Measurements from ENCODE around the gene SLC24A3.

The SLC24A3 gene

GRCh38 chr20:19683188-19683587, 470.7 kb downstream of the SLC24A3 start:
- H3K4me1 ChIP-seq (ENCODE audit: insufficient read depth, low read length) = no peaks in the 10 kb centered on the region
- peaks cover 9% of the 10 kb centered on the region for H3K9me3 ChIP-seq (ENCODE audit: insufficient read depth, low read depth, low read length)
- H3K9ac ChIP-seq (ENCODE audit: low read depth, low read length) = no peak overlapping the region
- H3K36me3 ChIP-seq (ENCODE audit: insufficient read depth, low read depth, low read length) = no peaks in the 10 kb centered on the region
- no peak overlapping the region for H3K4me3 ChIP-seq (ENCODE audit: low read length)
- no peak overlapping the region for H3K27ac ChIP-seq (ENCODE audit: low read length)
- H3K27me3 ChIP-seq (ENCODE audit: insufficient read depth, low read length) = no peaks in the 10 kb centered on the region

DNA sequence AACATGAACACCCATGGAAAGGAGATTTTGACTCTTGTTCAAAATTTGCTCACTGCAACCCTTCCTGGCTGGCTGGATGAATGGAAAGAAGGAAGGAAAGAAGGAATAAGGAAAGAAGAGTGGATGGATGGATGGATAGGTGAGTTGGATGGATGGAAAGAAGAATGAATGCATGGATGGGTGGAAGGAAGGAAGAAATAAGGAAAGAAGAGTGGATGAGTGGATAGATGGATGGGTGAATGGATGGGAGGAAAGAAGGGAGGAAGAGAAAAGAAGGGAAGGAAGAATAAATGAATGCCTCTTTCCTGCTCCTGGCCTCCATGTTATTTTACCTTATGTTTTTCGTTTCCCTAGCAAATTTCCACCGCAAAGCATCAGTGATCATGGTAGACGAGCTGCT, 471.4 kb downstream of the SLC24A3 start:
- Histone ChIP-seq H3K27ac (ENCODE audit: low read length) (no peak overlapping the region), H3K36me3 (ENCODE audit: insufficient read depth, low read depth, low read length) (no peaks in the 10 kb centered on the region), H3K4me3 (ENCODE audit: low read length) (no peak overlapping the region), H3K9me3 (ENCODE audit: insufficient read depth, low read depth, low read length) (peaks cover 9% of the 10 kb centered on the region), H3K9ac (ENCODE audit: low read depth, low read length) (no peak overlapping the region), H3K27me3 (ENCODE audit: insufficient read depth, low read length) (no peaks in the 10 kb centered on the region), H3K4me1 (ENCODE audit: insufficient read depth, low read length) (no peaks in the 10 kb centered on the region)

GRCh38 chr20:19688031-19688806, 475.8 kb downstream of the SLC24A3 start:
- Histone ChIP-seq H3K36me3 (ENCODE audit: insufficient read depth, low read depth, low read length) (no peaks in the 10 kb centered on the region), H3K27me3 (ENCODE audit: insufficient read depth, low read length) (no peaks in the 10 kb centered on the region), H3K4me3 (ENCODE audit: low read length) (no peak overlapping the region), H3K27ac (ENCODE audit: low read length) (no peak overlapping the region), H3K4me1 (ENCODE audit: insufficient read depth, low read length) (no peaks in the 10 kb centered on the region), H3K9ac (ENCODE audit: low read depth, low read length) (no peak overlapping the region), H3K9me3 (ENCODE audit: insufficient read depth, low read depth, low read length) (peaks cover 4% of the 10 kb centered on the region; the same call in 1 of the 2 replicates)

DNA sequence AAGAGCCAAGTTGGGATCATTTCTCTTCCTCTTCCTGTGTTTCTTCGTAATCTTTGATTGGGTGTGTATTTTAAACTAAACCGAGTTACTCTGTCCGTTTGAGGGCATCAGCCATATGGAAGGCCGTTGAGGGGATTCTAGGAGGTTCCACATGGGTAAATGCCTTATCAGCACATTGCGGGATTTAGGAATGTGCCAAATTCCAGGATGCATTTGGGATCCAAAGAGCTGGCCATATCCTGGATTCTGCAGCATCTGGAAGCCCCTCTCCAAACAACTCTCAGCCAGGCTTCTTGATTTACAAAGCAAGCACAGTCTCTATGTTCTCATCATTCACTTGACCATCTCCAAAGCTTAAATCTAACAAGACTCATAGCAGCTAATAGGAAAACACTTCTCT, 478.0 kb downstream of the SLC24A3 start:
- no peaks in the 10 kb centered on the region for H3K4me1 ChIP-seq (ENCODE audit: insufficient read depth, low read length)
- no peak overlapping the region for H3K27ac ChIP-seq (ENCODE audit: low read length)
- H3K9ac ChIP-seq (ENCODE audit: low read depth, low read length) = no peak overlapping the region
- peaks cover 4% of the 10 kb centered on the region; the same call in 1 of the 2 replicates for H3K9me3 ChIP-seq (ENCODE audit: insufficient read depth, low read depth, low read length)
- no peaks in the 10 kb centered on the region for H3K36me3 ChIP-seq (ENCODE audit: insufficient read depth, low read depth, low read length)
- H3K4me3 ChIP-seq (ENCODE audit: low read length) = no peak overlapping the region
- no peaks in the 10 kb centered on the region for H3K27me3 ChIP-seq (ENCODE audit: insufficient read depth, low read length)

GRCh38 chr20:19691125-19691524, 478.7 kb downstream of the SLC24A3 start:
- Histone ChIP-seq H3K4me3 (ENCODE audit: low read length) (no peak overlapping the region), H3K27ac (ENCODE audit: low read length) (no peak overlapping the region), H3K36me3 (ENCODE audit: insufficient read depth, low read depth, low read length) (no peaks in the 10 kb centered on the region), H3K9me3 (ENCODE audit: insufficient read depth, low read depth, low read length) (no peaks in the 10 kb centered on the region), H3K27me3 (ENCODE audit: insufficient read depth, low read length) (no peaks in the 10 kb centered on the region), H3K4me1 (ENCODE audit: insufficient read depth, low read length) (no peaks in the 10 kb centered on the region), H3K9ac (ENCODE audit: low read depth, low read length) (no peak overlapping the region)

DNA sequence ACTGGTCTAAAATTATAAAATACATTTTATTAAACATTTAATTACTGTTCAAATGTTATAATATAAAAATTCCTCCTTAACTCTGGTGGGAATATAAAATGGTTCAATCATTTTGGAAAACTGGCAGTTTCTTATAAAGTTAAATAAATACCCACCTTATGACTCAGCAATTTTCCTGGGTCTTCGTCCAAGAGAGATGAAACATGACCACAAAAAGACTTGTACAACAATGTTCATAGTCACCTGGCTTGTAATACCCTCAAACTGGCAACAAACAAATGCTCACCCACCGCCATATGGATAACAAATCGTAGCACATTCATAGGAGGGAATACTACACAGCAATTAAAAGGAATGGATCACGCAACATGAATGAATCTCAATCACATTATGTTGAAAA, 479.7 kb downstream of the SLC24A3 start:
- H3K27me3 ChIP-seq (ENCODE audit: insufficient read depth, low read length) = no peaks in the 10 kb centered on the region

GRCh38 chr20:19692685-19693119, 480.3 kb downstream of the SLC24A3 start:
- no peak overlapping the region for H3K27ac ChIP-seq (ENCODE audit: low read length)
- H3K9me3 ChIP-seq (ENCODE audit: insufficient read depth, low read depth, low read length) = no peaks in the 10 kb centered on the region
- H3K4me1 ChIP-seq (ENCODE audit: insufficient read depth, low read length) = no peaks in the 10 kb centered on the region
- H3K36me3 ChIP-seq (ENCODE audit: insufficient read depth, low read depth, low read length) = no peaks in the 10 kb centered on the region
- H3K4me3 ChIP-seq (ENCODE audit: low read length) = no peak overlapping the region
- no peaks in the 10 kb centered on the region for H3K27me3 ChIP-seq (ENCODE audit: insufficient read depth, low read length)
- no peak overlapping the region for H3K9ac ChIP-seq (ENCODE audit: low read depth, low read length)

More for the DNA sequence above, 479.7 kb downstream of the SLC24A3 start:
- Histone ChIP-seq H3K9me3 (ENCODE audit: insufficient read depth, low read depth, low read length) (no peaks in the 10 kb centered on the region), H3K9ac (ENCODE audit: low read depth, low read length) (no peak overlapping the region), H3K27ac (ENCODE audit: low read length) (no peak overlapping the region), H3K4me3 (ENCODE audit: low read length) (no peak overlapping the region), H3K4me1 (ENCODE audit: insufficient read depth, low read length) (no peaks in the 10 kb centered on the region), H3K36me3 (ENCODE audit: insufficient read depth, low read depth, low read length) (no peaks in the 10 kb centered on the region)

DNA sequence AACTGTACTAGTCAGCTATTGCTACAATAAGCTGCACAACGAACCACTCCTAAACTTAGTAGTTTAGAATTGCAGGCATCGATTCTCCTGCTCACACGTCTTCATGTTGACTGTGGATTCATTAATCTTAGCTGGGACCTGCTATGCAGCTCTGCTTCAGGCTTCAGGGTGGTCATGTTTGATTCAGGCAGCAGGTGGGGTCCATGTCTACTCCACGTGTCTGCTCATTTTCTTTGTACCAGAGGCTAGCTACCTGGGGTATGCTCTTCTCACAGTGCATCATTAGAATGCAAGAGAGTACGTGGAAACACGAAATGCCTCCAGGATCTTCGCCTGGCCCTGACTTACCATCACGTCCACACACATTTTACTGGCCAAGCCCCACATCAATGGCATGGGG, 481.1 kb downstream of the SLC24A3 start:
- no peak overlapping the region for H3K27ac ChIP-seq (ENCODE audit: low read length)
- no peaks in the 10 kb centered on the region for H3K4me1 ChIP-seq (ENCODE audit: insufficient read depth, low read length)
- H3K27me3 ChIP-seq (ENCODE audit: insufficient read depth, low read length) = no peaks in the 10 kb centered on the region

GRCh38 chr20:19695081-19695480, 482.6 kb downstream of the SLC24A3 start:
- no peak overlapping the region for H3K4me3 ChIP-seq (ENCODE audit: low read length)
- no peaks in the 10 kb centered on the region for H3K27me3 ChIP-seq (ENCODE audit: insufficient read depth, low read length)
- no peaks in the 10 kb centered on the region for H3K4me1 ChIP-seq (ENCODE audit: insufficient read depth, low read length)
- no peak overlapping the region for H3K27ac ChIP-seq (ENCODE audit: low read length)
- no peaks in the 10 kb centered on the region for H3K36me3 ChIP-seq (ENCODE audit: insufficient read depth, low read depth, low read length)
- no peak overlapping the region for H3K9ac ChIP-seq (ENCODE audit: low read depth, low read length)
- H3K9me3 ChIP-seq (ENCODE audit: insufficient read depth, low read depth, low read length) = no peaks in the 10 kb centered on the region

More for the DNA sequence above, 481.1 kb downstream of the SLC24A3 start:
- no peaks in the 10 kb centered on the region for H3K9me3 ChIP-seq (ENCODE audit: insufficient read depth, low read depth, low read length)
- H3K9ac ChIP-seq (ENCODE audit: low read depth, low read length) = no peak overlapping the region
- H3K4me3 ChIP-seq (ENCODE audit: low read length) = no peak overlapping the region
- no peaks in the 10 kb centered on the region for H3K36me3 ChIP-seq (ENCODE audit: insufficient read depth, low read depth, low read length)

DNA sequence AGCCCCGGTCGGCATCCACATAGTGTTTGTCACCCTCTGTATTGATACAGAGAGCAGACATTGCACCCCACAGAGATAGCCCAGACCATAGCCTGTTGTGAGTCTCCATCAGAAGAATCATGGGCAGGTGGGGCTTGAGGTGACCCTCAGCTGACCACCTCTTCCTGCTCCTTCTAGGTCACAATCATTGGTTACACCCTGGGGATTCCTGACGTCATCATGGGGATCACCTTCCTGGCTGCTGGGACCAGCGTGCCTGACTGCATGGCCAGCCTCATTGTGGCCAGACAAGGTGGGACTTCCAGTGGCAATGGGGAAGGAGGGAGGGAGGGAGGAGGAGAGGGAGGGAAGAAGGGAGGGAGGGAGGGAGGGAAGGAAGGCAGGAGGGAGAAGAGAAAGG, 484.2 kb downstream of the SLC24A3 start:
- no peaks in the 10 kb centered on the region for H3K27me3 ChIP-seq (ENCODE audit: insufficient read depth, low read length)
- no peaks in the 10 kb centered on the region for H3K9me3 ChIP-seq (ENCODE audit: insufficient read depth, low read depth, low read length)
- no peak overlapping the region for H3K4me3 ChIP-seq (ENCODE audit: low read length)
- no peak overlapping the region for H3K27ac ChIP-seq (ENCODE audit: low read length)
- H3K9ac ChIP-seq (ENCODE audit: low read depth, low read length) = no peak overlapping the region
- no peaks in the 10 kb centered on the region for H3K4me1 ChIP-seq (ENCODE audit: insufficient read depth, low read length)
- H3K36me3 ChIP-seq (ENCODE audit: insufficient read depth, low read depth, low read length) = no peaks in the 10 kb centered on the region

GRCh38 chr20:19697415-19697814, 485.0 kb downstream of the SLC24A3 start:
- Histone ChIP-seq H3K4me1 (ENCODE audit: insufficient read depth, low read length) (no peaks in the 10 kb centered on the region), H3K4me3 (ENCODE audit: low read length) (no peak overlapping the region), H3K36me3 (ENCODE audit: insufficient read depth, low read depth, low read length) (no peaks in the 10 kb centered on the region)

DNA sequence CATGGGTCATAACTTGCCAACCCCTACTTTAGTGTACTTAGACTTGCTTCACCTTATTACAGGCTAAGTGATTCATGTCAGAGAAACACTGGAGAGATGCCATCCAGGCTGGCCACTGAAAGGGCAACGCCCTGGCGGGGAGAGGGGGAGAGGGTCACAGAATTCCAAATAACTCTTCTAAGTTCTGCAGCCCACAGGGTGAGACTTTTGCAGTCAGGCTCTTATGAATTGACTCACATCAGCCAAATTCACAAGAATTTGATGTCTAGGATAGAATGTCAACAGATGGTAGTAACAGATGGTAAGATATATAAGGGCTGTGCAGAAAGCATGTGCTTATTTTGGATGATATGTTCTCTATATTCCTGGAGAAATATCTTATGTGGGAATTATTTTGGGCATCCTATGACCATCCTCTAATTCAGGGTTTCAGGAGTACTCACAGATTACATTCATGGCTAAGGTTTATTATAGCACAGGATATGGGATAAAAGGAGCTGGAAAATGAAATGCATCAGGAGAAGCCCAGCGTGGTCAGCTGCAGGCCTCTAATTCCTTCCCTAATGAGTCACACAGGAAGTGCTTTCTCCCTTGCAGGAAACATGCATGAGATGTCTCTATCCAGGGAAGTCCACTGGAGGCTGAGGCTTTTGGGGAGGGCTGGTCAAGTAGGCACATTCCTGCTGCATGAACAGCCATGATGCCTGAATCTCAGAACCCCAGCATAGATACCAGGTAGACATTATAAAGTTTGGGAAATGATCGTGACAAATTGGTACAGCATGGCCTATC, 486.9 kb downstream of the SLC24A3 start:
- Histone ChIP-seq H3K4me3 (ENCODE audit: low read length) (no peak overlapping the region), H3K9ac (ENCODE audit: low read depth, low read length) (no peak overlapping the region), H3K4me1 (ENCODE audit: insufficient read depth, low read length) (no peaks in the 10 kb centered on the region), H3K27me3 (ENCODE audit: insufficient read depth, low read length) (no peaks in the 10 kb centered on the region), H3K27ac (ENCODE audit: low read length) (no peak overlapping the region), H3K9me3 (ENCODE audit: insufficient read depth, low read depth, low read length) (peaks cover 14% of the 10 kb centered on the region), H3K36me3 (ENCODE audit: insufficient read depth, low read depth, low read length) (no peaks in the 10 kb centered on the region)

More at GRCh38 chr20:19697415-19697814, 485.0 kb downstream of the SLC24A3 start:
- Histone ChIP-seq H3K9ac (ENCODE audit: low read depth, low read length) (no peak overlapping the region), H3K27ac (ENCODE audit: low read length) (no peak overlapping the region), H3K9me3 (ENCODE audit: insufficient read depth, low read depth, low read length) (peaks cover 7% of the 10 kb centered on the region; the same call in 1 of the 2 replicates), H3K27me3 (ENCODE audit: insufficient read depth, low read length) (no peaks in the 10 kb centered on the region)

All from iPS-20b (cell line).